Heart left ventricle (tissue), 16 donors: ENCODE results near the gene CHIC2. TPM values are rescaled to one million over a fixed set of nuclear protein-coding genes. Genes with fewer than 3 reads are reported as not detected.

ENCODE experiments used
- ATAC-seq, 4 donors: fragments of 200-7000 bp; cut with Tn5 transposase; one replicate each; pipeline ENCODE4 v1.9.1; 2020 to 2022; ENCODE audit warnings: moderate library complexity in 4 of 4, mild to moderate bottlenecking in 3 of 4, moderate number of reproducible peaks in 1 of 4
- DNase-seq, 5 donors: peaks; one replicate each; pipeline ENCODE4 v3.0.0-alpha.2; 2020
- H3K27ac ChIP-seq, 12 donors: fragments of 200-600 bp; sonication (generic) in 4 of 12; one replicate each; pipeline versions ENCODE4 v1.5.0 to v1.8.0; 2016 to 2022; ENCODE audit warnings: mild to moderate bottlenecking in 2 of 12
- H3K27me3 ChIP-seq, 9 donors: fragments of 200-600 bp; sonication (generic) in 2 of 9; one replicate each; pipeline versions ENCODE4 v1.5.1 to v1.8.0; 2016 to 2022; ENCODE audit warnings: mild to moderate bottlenecking in 3 of 9
- H3K36me3 ChIP-seq, 9 donors: fragments of 200-600 bp; sonication (generic) in 2 of 9; one replicate each; pipeline versions ENCODE4 v1.5.0 to v1.8.0; 2018 to 2022; ENCODE audit warnings: mild to moderate bottlenecking in 2 of 9
- H3K4me1 ChIP-seq, 12 donors: fragments of 200-600 bp; sonication (generic) in 4 of 12; one replicate each; pipeline versions ENCODE4 v1.5.0 to v1.8.0; 2016 to 2022; ENCODE audit warnings: mild to moderate bottlenecking in 3 of 12
- H3K4me3 ChIP-seq, 12 donors: fragments of 200-600 bp; sonication (generic) in 4 of 12; one replicate each; pipeline versions ENCODE4 v1.5.0 to v1.8.0; 2017 to 2022; ENCODE audit warnings: mild to moderate bottlenecking in 9 of 12, moderate library complexity in 4 of 12
- H3K9me3 ChIP-seq, 12 donors: fragments of 200-600 bp; sonication (generic) in 4 of 12; one replicate each; pipeline versions ENCODE4 v1.5.0 to v1.8.0; 2016 to 2022; ENCODE audit warnings: mild to moderate bottlenecking in 1 of 12
- POLR2A ChIP-seq, 2 donors: fragments of 450-650 bp; IDR thresholded peaks; one replicate each; pipeline ENCODE4 v1.6.1; 2017; ENCODE audit warnings: antibody characterized with exemption in 2 of 2, mild to moderate bottlenecking in 2 of 2, moderate library complexity in 2 of 2
- WGBS, 4 donors: extraction: QIAGEN DNeasy Blood & Tissue Kit in 2 of 4; methylation state at CpG; one replicate each; pipeline versions ENCODE4 v1.1.5 to v1.1.7; 2013 to 2018; 5-methylcytosine and 5-hydroxymethylcytosine counted together
- intact Hi-C, 10 donors: fragments of 100-400 bp; cut with DNase I; formaldehyde crosslinking; loops; one replicate each; pipeline versions ENCODE4 v1.11.1 to v1.14.2; 2022
- polyA plus RNA-seq, 2 donors: library from polyadenylated mRNA; stranded (reverse); fragments of 200-250 nt; gene quantifications; one replicate each; pipeline ENCODE4 v1.2.3, GENCODE V29; 2013
- total RNA-seq, 9 donors: library from RNA; depleted of rRNA in 2 of 9; stranded (reverse); fragments of >200 nt in 2 of 9; fragmentation: NEBNext Ultra II Directional in 3 of 9; extraction: Animal tissue kit (Norgen Biotek cat#: 25700) in 3 of 9; gene quantifications; one replicate each; pipeline versions ENCODE4 v1.1.0 to v1.2.4, GENCODE V29; 2016 to 2023
- TF ChIP-seq, protein P1 (sequence below), 12 donors: fragments of 200-600 bp; sonication (generic) in 4 of 12; IDR thresholded peaks; one replicate each; pipeline versions ENCODE4 v1.5.0 to v1.8.0; 2018 to 2022; ENCODE audit warnings: antibody characterized with exemption in 12 of 12, mild to moderate bottlenecking in 5 of 12
- donor health status: ischemic (EF 13 %, LVEDD 7.1; RV severe dilation, severe dysfunction).
- donor health status: healthy with polysubstance abuse.
- donor health status: DM: no; HTN: yes; CAD: no.
- donor health status: DM: no; HTN: no; CAD: no.
- donor health status: ischemic (EF 25% LVEDD 6.9; RV normal size, moderate dysfunction).
- donor health status: ischemic (EF 25% LVEDD 5.7; RV mildly dilated, moderate dysfunction).
- donor health status: healthy.
- donor health status: DM: yes; HTN: yes; CAD: no.
- donor health status: ischemic (EF 35%, LVEDD 5.7; RV mildly dilated, moderate dysfunction).
- donor health status: nonischemic (EF 11% LVEDD 7.7; RV severe dilation, severe dysfunction).
- donor health status: DM: yes; HTN: yes; CAD: no.
- donor health status: PGD.
- donor health status: ischemic (EF 29% LVEDD 5.4; RV normal size, mild dysfunction).
- donor health status: nonischemic (EF 23%, LVEDD 6.1; RV moderate dilation, normal function).

The CHIC2 gene
- total and polyA plus RNA-seq, 11 donors, result 5.5 to 17.8 (median 11.2) TPM

DNA sequence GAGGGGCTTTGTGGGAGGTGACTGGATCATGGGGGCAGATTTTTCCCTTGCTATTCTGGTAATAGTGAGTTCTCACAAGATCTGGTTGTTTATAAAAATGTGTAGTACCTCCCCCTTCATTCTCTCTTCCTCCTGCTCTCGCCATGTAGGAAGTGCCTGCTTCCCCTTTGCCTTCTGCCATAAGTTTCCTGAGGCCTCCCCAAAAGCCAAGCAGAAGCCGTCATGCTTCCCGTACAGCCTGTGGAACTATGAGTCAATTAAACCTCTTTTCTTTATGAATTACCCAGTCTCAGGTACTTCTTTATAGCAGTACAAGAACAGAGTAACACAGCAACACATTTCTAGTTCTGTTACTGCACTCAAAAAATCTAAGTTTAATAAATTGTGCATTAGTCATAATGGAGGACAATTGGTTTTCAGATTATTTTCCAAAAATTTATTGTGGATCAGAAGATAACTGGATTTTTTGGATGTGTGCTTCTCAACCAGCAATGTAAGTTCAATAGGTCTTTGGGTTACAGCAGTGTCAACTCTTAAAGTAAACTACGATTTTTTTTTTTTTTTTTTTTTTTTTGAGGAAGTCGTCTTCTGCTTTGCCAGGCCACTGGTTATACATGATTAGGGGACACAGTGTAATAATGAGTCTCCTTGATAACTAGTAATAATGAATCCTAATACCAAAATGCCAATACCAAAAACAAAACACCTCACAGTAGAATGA lies 69.9 kb downstream of the CHIC2 start:
- intact Hi-C loops, result no loop called here
- ATAC-seq (no peak), DNase-seq (no peak)
- no peak overlapping the region for H3K4me3 ChIP-seq
- peaks cover 0 to 5% (median 0%) of the 10 kb centered on the region in 9 donors for H3K36me3 ChIP-seq
- TF ChIP-seq POLR2A (IDR thresholded peaks at IDR 0.05), result no peak
- TF ChIP-seq, protein P1, sequence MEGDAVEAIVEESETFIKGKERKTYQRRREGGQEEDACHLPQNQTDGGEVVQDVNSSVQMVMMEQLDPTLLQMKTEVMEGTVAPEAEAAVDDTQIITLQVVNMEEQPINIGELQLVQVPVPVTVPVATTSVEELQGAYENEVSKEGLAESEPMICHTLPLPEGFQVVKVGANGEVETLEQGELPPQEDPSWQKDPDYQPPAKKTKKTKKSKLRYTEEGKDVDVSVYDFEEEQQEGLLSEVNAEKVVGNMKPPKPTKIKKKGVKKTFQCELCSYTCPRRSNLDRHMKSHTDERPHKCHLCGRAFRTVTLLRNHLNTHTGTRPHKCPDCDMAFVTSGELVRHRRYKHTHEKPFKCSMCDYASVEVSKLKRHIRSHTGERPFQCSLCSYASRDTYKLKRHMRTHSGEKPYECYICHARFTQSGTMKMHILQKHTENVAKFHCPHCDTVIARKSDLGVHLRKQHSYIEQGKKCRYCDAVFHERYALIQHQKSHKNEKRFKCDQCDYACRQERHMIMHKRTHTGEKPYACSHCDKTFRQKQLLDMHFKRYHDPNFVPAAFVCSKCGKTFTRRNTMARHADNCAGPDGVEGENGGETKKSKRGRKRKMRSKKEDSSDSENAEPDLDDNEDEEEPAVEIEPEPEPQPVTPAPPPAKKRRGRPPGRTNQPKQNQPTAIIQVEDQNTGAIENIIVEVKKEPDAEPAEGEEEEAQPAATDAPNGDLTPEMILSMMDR (IDR thresholded peaks at IDR 0.05), result no peak
- H3K27me3 ChIP-seq, result no peaks in the 10 kb centered on the region
- peaks cover 0 to 11% (median 0%) of the 10 kb centered on the region in 12 donors for H3K4me1 ChIP-seq
- no peaks in the 10 kb centered on the region for H3K9me3 ChIP-seq
- WGBS, 4 donors, result 67 to 76% (median 71%) methylated on average over 5 of the region's 5 CpGs
- H3K27ac ChIP-seq, result peak overlapping the region in 1 of 12 donors; percentile 29

DNA sequence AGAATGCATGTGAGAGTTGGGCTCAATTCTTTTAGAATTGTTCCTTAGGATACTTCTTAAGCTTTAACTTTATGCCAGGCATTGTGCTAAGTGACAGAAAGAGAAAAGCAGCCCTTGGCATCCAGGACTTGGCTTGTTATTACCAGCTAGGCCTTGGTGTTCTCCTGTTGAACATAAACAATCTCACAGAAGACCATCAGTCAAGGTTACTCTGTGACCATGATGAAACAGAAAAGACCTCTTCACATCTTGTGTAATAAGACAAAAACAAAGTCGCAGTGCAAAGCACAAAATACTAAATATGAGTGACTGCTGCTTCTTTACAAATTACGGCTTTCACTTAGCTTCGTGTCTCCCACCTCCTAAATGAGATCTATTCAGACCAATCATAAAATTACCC lies 71.6 kb downstream of the CHIC2 start:
- TF ChIP-seq POLR2A (IDR thresholded peaks at IDR 0.05), result no peak
- TF ChIP-seq, protein P1 (IDR thresholded peaks at IDR 0.05), result no peak
- 96 to 99% (median 99%) methylated on average over 3 of the region's 3 CpGs for WGBS, 4 donors
- Histone ChIP-seq H3K9me3 (no peaks in the 10 kb centered on the region), H3K36me3 (peaks cover 0 to 2% (median 0%) of the 10 kb centered on the region in 9 donors), H3K27me3 (no peaks in the 10 kb centered on the region), H3K4me1 (peaks cover 0 to 11% (median 0%) of the 10 kb centered on the region in 12 donors), H3K4me3 (no peak overlapping the region), H3K27ac (no peak overlapping the region)
- no peak for DNase-seq
- intact Hi-C loops, result no loop called here
- ATAC-seq, result no peak

DNA sequence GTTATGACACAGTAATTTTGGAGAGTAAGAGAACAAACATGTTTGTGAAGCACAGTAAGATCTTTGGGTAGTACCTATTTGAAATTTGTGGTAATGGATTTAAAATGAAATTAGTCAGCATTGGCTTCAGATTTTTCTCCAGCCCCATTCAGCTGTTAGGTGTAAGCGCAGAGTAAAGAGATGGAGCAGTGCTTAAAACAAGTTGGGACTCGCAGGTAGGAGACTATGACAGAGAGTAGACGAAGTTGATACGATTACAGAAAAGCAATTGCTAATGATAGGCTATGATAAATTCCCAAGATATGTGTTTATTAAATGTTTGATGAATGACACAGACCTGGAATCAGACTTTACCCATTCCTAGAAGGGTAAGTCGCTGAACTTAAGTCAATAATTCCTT lies 72.6 kb downstream of the CHIC2 start:
- intact Hi-C loops, result no loop called here
- H3K36me3 ChIP-seq, result peaks cover 0 to 2% (median 0%) of the 10 kb centered on the region in 9 donors
- H3K27ac ChIP-seq, result no peak overlapping the region
- TF ChIP-seq, protein P1 (IDR thresholded peaks at IDR 0.05), result no peak
- no peak for TF ChIP-seq POLR2A (IDR thresholded peaks at IDR 0.05)
- ATAC-seq (no peak), DNase-seq (no peak)
- no peaks in the 10 kb centered on the region for H3K27me3 ChIP-seq
- no peaks in the 10 kb centered on the region for H3K9me3 ChIP-seq
- no peak overlapping the region for H3K4me3 ChIP-seq
- H3K4me1 ChIP-seq, result peaks cover 0 to 11% (median 0%) of the 10 kb centered on the region in 12 donors
- WGBS, 4 donors, result 94 to 98% (median 96%) methylated on average over 5 of the region's 5 CpGs

DNA sequence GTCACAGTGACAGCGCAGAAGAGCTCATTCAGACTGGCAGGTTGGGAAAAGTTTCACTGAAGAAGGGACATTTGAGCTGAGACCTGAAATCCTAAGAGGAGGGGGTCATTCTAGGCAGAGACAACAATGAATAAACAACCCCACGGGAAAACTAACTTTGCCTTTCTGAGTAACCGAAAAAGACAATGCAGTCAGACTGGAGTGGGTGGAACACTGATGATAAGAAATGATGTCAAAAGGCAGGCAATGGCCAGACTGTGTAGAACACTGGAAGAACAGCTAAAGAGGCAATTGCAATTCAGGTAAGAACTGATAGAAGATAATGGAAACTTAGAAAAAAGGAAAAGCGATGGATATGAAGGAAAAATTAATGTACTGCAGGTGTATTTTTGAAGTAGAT lies 73.8 kb downstream of the CHIC2 start:
- Histone ChIP-seq H3K27ac (no peak overlapping the region), H3K36me3 (peaks cover 0 to 2% (median 0%) of the 10 kb centered on the region in 9 donors), H3K27me3 (no peaks in the 10 kb centered on the region), H3K9me3 (no peaks in the 10 kb centered on the region), H3K4me1 (peaks cover 0 to 11% (median 0%) of the 10 kb centered on the region in 12 donors), H3K4me3 (no peak overlapping the region)
- TF ChIP-seq, protein P1 (IDR thresholded peaks at IDR 0.05), result no peak
- DNase-seq, result no peak
- 67 to 76% (median 74%) methylated on average over 4 of the region's 4 CpGs for WGBS, 4 donors
- intact Hi-C loops, result no loop called here
- peak in 2 of 4 donors; percentile 49 for ATAC-seq
